Stimulated activated CD4-positive, alpha-beta T cell treated with anti-CD3 and anti-CD28 coated beads, Interleukin-12 subunit alpha, Interleukin-12 subunit beta, amount 100 ng/mL, for 24 hours (primary cell): ENCODE results near the gene PRR11.
"Not testable (repeated sequence)": the region's sequence is repeated elsewhere in the genome, so short reads cannot be mapped to it uniquely, and the experiment has no call there.

Experiments
- DNase-seq, 2 experiments: peaks; one replicate each; pipeline ENCODE4 v3.0.0-alpha.2; 2020; ENCODE audit warnings: low read depth in 2 of 2

PRR11 gene

DNA sequence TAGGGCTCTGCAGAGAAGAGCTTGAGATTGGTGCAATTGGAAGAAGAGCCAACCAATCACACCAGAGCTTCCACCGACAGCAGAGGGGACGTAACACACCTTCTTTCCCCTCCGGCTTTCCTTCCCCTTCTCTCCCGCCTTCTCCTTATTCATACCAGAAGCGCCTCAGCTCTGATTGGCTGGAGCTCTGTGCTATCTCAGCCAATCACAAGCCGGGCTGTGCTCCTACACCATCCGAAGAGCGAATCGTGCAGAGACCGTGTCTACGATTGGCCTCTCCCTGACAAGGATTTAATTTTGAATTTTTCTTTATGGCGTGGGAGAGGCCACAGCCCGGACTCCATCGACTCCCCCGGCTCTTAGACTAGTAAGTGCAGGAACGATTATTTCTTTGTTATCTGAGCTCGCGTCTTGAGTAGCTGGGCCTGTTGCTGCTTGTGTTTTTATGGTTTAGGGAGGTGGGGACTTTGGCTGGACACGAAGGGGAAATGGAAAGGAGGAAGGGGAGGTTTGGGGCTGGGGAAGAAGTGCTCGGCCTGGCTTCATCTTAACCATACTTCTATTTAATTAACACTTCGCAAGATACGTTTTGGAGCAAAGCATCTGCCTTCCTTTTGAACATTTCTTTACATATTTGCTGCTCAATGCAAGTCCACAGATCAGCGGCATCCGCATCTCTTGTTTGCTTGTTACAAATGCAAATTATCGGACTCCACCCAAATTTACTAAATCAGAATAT is at the start of gene PRR11:
PRR11 (plus strand) TSS at position 308 of the 739 bp plus-strand sequence. CDS start 14,007 bp downstream, outside the sequence.
- DNase-seq, result peak; percentile 83

DNA sequence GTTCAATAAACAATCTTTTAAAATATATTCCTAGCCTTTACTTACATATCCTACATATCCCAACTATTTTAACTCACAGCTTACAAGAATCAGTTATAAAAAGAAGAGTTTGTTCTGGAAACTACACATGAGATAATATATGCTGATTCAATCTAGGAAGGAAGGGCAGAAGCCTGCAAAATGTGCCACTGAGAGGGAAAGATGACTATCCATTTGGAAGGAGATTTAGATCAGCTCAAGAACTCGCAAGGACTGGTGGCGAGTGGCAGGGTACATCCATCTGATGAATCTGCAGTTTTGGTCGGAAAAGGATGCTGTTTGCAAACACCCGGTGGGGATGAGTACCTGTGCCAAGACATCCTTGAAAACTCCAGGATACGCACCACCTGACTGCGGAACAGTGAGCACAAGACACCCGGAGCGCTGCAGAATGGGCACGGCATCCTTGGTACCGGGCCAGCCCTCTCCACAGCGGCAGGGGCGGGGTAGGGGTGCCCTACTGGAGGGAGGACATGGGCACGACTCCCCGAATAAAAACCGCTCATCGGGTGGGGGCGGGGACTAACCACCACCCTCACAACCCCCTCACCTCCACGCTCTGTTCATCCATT is 49.6 kb upstream of the PRR11 start:
- peak; percentile 28 to 60 for DNase-seq

DNA sequence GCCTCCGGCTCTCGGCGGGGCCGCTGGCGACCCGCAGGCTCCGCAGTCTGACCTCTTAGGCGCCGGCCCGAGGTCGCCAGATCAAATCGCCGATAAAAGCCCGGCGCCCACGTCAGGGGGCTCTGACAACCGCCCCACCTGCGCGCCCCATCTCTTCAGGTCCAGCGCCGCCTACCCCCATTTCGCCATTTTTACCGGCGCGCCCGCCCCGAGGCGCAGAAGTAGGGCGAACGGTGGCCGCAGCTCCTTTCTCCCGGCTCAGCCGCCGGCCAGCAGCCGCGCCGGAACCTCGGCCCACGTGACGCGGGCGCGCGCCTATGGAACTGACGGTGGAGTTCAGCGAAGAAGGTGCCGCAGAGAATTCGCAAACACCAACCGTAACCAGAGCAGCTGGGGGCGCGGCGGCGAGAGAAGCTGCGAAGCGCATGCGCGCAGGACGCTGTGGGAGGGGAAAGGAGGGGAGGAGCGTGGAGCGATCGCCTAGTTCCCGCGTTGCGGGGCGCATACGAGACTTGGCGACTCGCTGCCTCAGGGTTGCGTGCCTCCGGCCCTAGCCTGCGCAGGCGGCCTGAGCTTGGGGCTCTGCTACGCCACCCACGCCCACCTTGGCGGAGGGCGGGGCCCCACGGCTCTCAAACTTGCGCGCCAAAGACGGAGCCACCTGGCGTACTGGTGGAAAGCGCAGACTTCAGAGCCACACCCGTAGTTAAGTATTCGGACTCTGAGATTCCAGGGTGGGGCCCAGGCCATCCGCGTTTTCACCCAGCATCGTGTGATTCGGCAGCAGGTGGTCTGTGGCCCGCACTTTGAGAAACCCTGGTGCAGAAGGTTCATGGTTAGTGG is 48.9 kb upstream of the PRR11 start, which contains the start of gene TRIM37:
TRIM37 (minus strand) TSS at position 418 of the 843 bp plus-strand sequence. CDS start 419 bp downstream, outside the sequence.
- DNase-seq, result peak; percentile 97 to 99

DNA sequence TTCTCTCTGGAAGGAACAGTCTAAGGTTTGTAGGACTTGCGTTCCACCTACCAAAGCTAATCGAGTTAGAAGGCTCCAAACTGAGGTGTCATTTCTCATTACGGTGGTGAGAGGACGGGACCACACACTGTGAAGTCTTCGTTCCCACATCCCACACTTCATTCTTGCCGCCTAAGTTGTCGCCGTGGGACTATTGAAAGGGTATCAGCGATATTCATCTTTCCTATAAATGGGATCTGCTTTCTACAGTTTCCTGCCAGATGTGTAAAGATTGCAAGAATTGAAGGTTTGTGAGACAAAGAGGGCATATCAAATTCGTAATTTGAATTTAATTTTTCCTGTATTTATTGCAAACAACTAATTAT is 48.3 kb upstream of the PRR11 start:
- DNase-seq, result no peak

DNA sequence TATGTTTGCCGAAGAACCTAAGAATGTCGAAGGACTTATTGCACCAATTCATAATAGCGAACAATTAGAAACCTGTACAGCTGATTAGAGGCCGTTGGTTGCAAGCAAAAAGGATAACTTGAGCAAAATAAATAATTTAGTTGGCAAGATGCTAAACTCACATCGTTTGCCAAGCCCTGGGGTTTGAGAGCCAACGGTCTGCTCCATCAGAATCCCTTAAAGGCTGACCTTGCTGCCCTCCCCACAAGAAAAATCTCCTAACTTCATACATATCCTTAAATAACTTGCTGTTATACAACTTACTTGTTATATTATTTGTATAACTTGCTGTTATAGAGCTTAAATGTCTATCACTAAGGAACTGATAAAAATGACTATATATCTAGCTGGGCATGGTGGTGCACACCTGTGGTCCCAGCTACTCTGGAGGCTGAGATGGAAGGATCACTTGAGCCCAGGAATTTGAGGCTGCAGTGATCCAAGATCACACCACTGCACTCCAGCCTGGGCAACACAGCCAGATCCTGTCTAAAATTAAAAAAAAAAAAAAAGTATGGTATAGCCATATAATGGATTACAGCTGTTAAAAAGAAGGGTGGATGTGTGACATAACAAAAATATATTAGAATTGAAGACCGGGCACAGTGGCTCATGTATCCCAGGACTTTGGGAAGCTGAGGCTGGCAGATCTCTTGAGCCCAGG is 47.0 kb upstream of the PRR11 start:
- no peak for DNase-seq

DNA sequence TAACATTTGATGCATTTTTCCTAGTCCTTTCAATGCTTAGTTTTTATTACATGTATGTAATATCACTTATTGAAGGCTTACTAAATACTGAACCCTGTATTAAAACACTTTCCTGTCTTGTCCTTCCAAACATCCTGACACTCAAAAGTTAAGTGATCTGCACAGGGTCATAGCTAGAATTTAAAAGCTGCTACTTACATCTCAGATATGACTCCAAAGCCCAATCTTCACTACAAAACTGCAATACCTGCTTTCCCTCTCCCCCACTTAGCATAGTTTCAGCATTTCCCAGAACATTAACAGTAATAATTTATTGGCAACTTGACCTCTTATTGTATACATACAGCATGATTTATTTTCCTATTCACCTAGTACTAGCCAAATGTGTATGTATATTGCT is 44.6 kb upstream of the PRR11 start:
- DNase-seq, result no peak

DNA sequence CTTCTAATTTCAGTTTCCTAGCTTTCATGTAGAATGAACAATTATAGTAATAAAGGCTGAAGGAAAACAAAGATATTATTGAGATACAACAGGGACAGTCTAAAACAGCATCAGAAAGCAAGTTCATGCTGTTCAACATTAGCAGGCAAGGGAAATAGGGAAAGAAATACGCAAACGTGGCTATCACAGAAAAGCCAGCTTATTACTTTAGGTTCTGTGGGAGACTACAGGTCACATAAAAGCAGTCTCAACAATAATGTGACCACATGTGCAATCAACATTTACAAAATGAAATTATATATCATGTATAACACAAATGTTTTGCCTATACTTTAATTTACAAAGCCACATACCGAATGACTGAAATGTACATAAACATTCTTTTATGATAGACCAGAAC is 44.0 kb upstream of the PRR11 start:
- no peak for DNase-seq

DNA sequence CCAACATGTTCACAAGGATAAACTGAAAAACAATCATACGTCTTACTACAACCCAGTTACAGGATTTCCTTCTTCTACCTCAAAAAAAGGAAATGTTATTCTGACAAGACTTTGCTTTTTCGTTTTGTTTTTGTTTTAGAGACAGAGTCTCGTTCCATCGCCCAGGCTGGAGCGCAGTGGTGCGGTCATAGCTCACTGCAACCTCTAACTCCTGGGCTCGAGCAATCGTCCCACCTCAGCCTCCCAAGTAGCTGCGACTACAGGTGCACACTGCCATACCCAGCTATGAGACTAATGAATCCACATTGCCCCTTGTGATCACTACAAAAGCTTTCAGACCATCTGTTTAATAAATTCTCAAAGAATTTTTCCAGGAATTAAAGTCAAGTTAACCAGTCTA is 40.1 kb upstream of the PRR11 start:
- no peak for DNase-seq

DNA sequence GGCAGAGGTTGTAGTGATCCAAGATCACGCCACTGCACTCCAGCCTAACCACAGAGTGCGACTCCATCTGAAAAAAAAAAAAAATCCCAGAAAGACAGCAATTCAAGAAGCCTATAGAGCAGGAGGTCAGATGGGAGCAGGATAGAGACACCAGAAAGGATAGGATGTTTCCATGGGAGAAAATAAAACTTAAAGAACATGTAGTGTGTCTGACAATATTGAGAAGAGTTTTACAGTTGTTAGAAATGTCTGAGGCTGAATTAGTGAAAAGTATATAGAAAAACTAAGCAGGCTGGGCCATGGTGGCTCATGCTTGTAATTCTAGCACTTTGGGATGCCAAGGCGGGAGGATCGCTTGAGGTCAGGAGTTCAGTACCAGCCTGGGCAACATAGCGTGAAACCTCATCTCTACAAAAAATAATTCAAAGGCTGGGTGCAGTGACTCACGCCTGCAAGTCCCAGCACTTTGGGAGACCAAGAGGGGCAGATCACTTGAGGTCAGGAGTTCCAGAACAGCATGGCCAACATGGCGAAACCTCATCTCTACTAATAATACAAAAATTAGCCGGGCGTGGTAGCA is 33.6 kb upstream of the PRR11 start:
- DNase-seq, result no peak

DNA sequence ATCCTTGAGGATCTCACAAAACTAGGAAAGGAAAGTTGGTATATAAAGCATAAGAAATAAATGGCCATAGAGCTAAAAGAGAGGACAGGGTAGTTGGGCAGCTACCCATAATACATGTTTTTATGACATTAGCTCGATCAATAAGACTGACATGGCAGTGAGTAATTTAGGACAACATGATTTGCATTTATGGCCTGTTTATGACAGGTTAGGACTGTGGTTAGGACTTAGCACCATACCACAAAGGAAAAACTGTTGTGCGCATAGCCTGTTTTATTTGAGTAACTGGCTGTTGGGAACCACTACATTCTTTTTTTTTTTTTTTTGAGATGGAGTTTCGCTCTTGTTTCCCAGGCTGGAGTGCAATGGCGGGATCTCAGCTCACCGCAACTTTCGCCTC is 30.9 kb upstream of the PRR11 start:
- DNase-seq, result no peak

DNA sequence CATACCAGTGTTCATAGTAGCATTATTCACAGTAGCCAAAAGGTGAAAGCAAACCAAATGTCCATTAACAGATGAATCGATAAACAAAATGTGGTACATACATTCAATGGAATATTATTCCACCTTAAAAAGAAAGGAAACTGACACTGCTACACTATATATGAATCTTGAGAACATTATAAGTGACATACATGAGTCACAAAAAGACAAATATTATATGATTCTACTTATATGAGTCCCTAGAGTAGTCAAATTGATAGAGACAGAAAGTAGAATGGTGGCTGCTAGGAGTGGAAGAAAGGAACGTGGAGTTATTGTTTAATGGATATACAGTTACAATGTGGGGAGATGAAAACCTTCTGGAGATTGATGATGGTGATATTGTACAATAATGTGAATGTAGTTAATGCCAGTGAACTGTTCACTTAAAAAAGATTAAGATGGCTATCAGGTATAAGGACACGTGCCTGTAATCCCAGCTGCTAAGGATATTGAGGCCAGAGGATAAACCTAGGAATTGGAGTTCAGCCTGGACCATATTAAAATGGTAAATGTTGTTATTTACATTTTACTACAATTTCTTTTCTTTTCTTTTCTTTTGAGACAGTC is 28.6 kb upstream of the PRR11 start:
- no peak for DNase-seq

DNA sequence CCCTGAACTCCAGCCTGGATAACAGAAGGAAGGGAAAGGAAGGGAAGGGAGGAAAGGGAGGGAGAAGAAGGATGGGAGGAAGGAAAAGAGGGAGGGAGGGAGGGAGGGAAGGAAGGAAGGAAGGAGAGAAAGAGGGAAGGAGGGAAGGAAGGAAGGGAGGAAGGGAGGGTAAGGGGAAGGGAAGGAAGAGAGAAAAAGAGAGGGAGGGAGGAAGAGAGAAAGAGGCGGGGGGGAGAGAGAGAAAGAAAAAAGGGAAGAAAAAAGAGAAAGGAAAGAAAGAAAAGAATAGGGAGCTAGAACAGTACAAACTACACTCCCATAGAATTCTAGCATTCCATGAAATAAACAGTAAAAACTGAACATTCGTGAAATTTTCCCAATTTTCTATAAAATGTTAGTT is 25.7 kb upstream of the PRR11 start:
- no peak for DNase-seq

DNA sequence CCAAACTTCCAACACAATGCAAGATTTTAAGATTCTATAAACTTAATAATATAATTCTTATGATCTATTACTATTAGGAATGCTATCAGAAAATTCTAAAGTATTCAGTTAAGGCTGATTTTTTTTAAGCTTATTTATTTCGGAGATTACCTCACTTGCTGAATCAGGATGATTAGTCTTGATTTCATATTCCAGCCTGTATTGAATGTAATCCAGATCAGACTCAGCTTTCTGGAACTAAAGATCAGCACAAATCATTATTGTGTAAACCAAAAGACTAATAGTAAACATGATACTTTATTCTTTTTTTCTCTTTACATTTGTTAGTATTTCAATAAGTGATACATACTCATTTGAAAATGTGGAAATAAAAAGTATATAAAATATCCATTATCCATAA is 24.4 kb upstream of the PRR11 start:
- DNase-seq, result no peak

DNA sequence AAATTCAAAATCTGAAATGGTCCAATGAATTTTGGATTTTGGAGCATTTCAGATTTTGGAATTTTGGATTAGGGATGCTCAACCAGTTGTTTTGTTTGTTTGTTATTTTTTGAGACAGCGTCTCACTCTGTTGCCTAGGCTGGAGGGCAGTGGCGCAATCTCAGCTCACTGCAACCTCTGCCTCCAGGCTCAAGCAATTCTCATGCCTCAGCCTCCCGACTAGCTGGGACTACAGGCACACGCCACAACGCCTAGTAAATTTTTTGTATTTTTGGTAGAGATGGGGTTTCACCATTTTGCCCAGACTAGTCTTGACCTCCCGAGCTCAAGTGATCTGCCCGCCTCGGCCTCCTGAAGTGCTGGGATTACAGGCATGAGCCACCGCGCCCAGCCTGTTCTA is 17.2 kb upstream of the PRR11 start:
- not testable (repeated sequence) for DNase-seq

DNA sequence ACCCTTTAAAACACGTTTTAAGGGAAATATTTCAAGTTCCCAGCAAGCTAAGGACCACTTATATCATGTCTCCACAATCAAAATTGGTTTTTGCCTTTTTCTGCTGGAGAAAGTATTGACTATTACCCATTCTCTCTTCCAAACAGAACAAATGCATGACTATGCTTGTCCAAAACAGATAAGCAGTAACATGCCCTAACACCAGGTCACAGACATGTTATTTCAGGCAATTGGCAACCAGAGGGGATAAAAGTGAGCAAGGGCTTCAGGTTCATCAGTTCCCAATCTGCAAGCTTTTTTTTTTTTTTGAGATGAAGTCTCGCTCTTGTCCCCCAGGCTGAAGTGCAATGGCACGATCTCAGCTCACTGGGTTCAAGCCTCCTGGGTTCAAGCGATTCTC is 15.6 kb upstream of the PRR11 start:
- DNase-seq, result no peak

DNA sequence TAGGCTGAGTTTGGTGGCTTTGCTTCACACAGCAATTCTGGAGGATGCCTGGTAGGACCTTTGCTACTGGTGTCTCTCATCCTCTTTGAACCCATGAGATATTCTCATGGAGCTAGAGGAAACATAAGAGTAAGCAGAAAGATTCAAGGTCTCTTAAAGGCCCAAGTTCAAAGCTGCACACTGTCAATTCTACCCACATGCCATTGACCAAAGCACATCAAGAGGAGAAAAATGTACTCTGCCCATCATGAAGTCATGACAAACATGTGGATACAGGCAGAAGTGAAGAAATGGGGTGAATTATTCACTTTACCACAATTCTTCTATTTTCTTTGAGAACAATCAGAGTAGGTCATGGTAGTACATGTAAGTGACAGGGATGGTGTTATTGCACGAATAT is 13.7 kb upstream of the PRR11 start:
- DNase-seq, result no peak

DNA sequence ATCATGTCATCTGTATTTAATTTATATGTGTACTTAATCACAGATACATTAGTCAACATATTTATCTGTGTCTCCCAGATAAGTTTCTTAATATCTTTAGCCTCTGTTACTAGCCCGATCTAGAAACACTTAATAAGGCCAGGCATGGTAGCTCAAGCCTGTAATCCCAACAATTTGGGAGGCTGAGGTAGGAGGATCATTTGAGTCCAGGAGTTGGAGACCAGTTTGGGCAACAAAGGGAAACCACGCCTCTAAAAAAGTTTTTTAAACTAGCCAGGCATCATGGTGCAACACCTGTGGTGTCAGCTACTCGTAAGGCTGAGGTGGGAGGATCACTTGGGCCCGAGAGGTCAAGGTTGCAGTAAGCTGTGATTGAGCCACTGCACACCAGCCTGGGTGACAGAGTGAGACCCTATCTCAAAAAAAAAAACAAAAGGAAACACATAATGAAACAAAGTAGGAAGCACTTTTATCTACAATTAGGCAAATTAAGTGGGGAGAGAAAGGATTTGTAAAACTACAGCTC is 9.9 kb upstream of the PRR11 start:
- no peak for DNase-seq

DNA sequence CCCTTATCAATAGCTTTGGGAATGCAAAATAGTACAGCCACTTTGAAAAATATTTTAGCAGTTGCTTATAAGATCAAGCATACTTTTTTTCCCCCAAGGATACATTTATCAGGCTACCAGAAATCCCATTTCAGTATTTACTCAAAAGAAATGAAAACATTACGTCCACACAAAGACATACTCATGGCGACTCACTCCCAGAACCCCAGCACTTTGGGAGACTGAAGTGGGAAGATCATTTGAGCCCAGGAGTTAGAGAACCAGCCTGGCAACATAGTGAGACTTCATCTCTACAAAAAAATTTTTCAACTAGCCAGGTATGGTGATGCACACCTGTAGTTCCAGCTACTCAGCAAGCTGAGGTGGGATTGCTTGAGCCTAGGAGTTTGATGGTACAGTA is 6.5 kb upstream of the PRR11 start:
- DNase-seq, result no peak

DNA sequence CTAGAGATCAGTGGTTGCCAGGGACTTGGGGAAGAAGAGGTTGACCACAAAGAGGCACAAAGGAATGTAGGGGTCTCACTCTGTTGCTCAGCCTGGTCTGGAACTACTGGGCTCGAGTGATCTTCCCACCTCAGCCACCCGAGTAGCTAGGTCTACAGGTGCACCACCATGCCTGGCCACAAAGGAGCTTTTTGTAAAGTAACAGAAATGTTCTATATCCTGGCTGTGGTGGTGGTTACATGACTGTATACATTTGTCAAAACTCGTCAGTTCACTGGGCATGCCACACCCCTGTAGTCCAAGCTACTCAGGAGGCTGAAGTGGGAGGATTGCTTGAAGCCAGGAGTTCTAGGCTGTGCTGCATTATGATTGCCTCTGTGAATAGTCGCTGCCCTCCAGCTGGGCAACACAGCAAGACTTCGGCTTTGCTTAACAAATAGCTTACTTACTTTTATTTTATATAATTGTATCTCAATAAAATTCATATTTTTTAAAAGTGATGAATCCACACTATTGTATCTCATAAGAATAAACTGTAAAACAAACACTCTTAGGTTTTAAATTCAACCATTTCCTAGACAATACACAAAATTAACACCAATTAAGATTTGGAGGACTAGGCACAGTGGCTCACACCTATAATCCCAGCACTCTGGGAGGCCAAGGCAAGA is 5.6 kb upstream of the PRR11 start:
- DNase-seq, result no peak

DNA sequence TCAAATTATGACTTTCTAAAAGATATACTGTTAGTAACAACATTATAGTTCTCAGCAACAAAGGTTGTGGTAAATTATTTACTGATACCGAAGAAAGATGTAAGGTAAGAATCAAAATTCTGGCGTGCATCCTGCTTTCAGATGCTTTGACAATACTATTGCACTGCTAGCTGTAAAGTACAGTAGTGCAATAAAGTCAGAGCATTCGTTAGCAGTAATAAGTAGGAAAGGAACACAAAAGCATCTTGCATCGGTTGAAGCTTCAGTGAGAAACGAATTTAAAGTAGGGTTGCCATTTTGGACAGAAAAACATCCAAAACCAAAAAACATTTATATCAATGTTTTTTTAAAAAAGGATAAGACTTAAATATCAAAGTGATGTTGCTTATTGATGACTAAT is 4.5 kb upstream of the PRR11 start:
- no peak for DNase-seq
